GM12878 (cell line): ENCODE measurements around the gene MANEAL. TPM values are rescaled to one million over a fixed set of nuclear protein-coding genes. Genes with fewer than 3 reads are reported as not detected.

Source experiments
- ATAC-seq: fragments of 200-7000 bp; cut with Tn5 transposase; 3 replicates; pipeline ENCODE4 v1.9.1; 2020; ENCODE audit warnings: mild to moderate bottlenecking, moderate library complexity
- BruUV-seq: library from RNA; stranded (reverse); fragments of 400-500 nt; replicated peaks from 2 replicates; lab custom pipeline; 2021; lab: Mats Ljungman, UMichigan
- CTCF ChIA-PET: fragments of 300-600 bp; sonication (Branson Sonifier 250); formaldehyde crosslinking; extraction: SDS; loops from one replicate; lab custom pipeline; 2021; ENCODE audit warnings: inconsistent platforms; lab: Yijun Ruan, JAX
- POLR2A ChIA-PET: fragments of 350-600 bp; formaldehyde crosslinking; extraction: SDS; loops from one replicate; lab custom pipeline; 2021; ENCODE audit warnings: inconsistent platforms; lab: Charles Lee
- RAD21 ChIA-PET: fragments of 300-600 bp; sonication (Branson Sonifier 250); formaldehyde crosslinking; loops from one replicate; lab custom pipeline; 2023; ENCODE audit warnings: antibody characterized with exemption; ENCODE audit not compliant: unreplicated experiment; lab: Charles Lee
- SMC1A ChIA-PET: fragments of 300-600 bp; sonication (Branson Sonifier 250); formaldehyde crosslinking; loops from one replicate; lab custom pipeline; 2023; ENCODE audit not compliant: unreplicated experiment, uncharacterized antibody; lab: Charles Lee
- DNase-seq: peaks from one replicate; pipeline ENCODE4 v3.0.0-alpha.2; 2011; ENCODE audit warnings: low read depth, low spot score
- FAIRE-seq: peaks from 3 replicates; lab custom pipeline; 2011; peaks lifted over from hg19 to GRCh38; lab: Jason Lieb, UNC
- H2AFZ ChIP-seq: 2 replicates; pipeline ENCODE4 v1.6.0; 2011; ENCODE audit warnings: low read depth, low read length, control low read depth; ENCODE audit not compliant: control insufficient read depth
- H3K27ac ChIP-seq: 2 replicates; pipeline ENCODE4 v1.5.1; 2011; ENCODE audit warnings: control low read depth; ENCODE audit not compliant: control insufficient read depth, insufficient read depth
- H3K27me3 ChIP-seq, 2 experiments: replicated peaks in 1 of 2; 2 replicates each; pipeline versions ENCODE4 v1.6.0 to v1.6.1; 2011; ENCODE audit warnings: low read length in 1 of 2; ENCODE audit not compliant: control insufficient read depth in 2 of 2, insufficient read depth in 2 of 2
- H3K36me3 ChIP-seq, 2 experiments: 2 replicates each; pipeline ENCODE4 v1.5.1; 2011; ENCODE audit warnings: low read length in 1 of 2; ENCODE audit not compliant: control insufficient read depth in 2 of 2, insufficient read depth in 2 of 2
- H3K4me1 ChIP-seq: 2 replicates; pipeline ENCODE4 v1.6.1; 2011; ENCODE audit warnings: mild to moderate bottlenecking, low read length, moderate library complexity, mixed read lengths; ENCODE audit not compliant: control insufficient read depth, insufficient read depth
- H3K4me2 ChIP-seq: 2 replicates; pipeline ENCODE4 v1.6.0; 2011; ENCODE audit warnings: control low read depth; ENCODE audit not compliant: control insufficient read depth, insufficient read depth
- H3K4me3 ChIP-seq: fragments of 200-600 bp; sonication (generic); 2 replicates; pipeline ENCODE4 v1.5.1; 2016
- H3K79me2 ChIP-seq: 2 replicates; pipeline ENCODE4 v1.6.0; 2011; ENCODE audit warnings: low read length; ENCODE audit not compliant: control insufficient read depth, insufficient read depth
- H3K9ac ChIP-seq: 2 replicates; pipeline ENCODE4 v1.8.0; 2011; ENCODE audit warnings: low read length, control low read depth, mixed read lengths; ENCODE audit not compliant: control insufficient read depth, insufficient read depth
- H3K9me3 ChIP-seq: replicated peaks from 3 replicates; pipeline ENCODE4 v1.5.1; 2011; ENCODE audit warnings: mild to moderate bottlenecking, low read length; ENCODE audit not compliant: control insufficient read depth, insufficient read depth
- H4K20me1 ChIP-seq: 2 replicates; pipeline ENCODE4 v1.6.0; 2011; ENCODE audit not compliant: control insufficient read depth, insufficient read depth
- KLF5 ChIP-seq: fragments of 450-650 bp; IDR thresholded peaks from 2 replicates; pipeline ENCODE4 v1.6.1; 2014; ENCODE audit warnings: mild to moderate bottlenecking; ENCODE audit not compliant: partially characterized antibody
- MYB ChIP-seq: fragments of 150-350 bp; IDR thresholded peaks from 2 replicates; pipeline ENCODE4 v1.6.1; 2014; ENCODE audit warnings: mild to moderate bottlenecking, low read depth, low read length, borderline replicate concordance
- NFXL1 ChIP-seq: fragments of 450-650 bp; IDR thresholded peaks from 2 replicates; pipeline ENCODE4 v1.6.1; 2017; ENCODE audit warnings: antibody characterized with exemption, mild to moderate bottlenecking, borderline replicate concordance
- SMARCA5 ChIP-seq: fragments of 450-650 bp; IDR thresholded peaks from 2 replicates; pipeline ENCODE4 v1.6.1; 2017; ENCODE audit warnings: mild to moderate bottlenecking
- ZNF217 ChIP-seq: fragments of 450-650 bp; IDR thresholded peaks from 2 replicates; pipeline ENCODE4 v1.6.1; 2017; ENCODE audit warnings: antibody characterized with exemption, mild to moderate bottlenecking
- WGBS: methylation state at CpG from one replicate; pipeline ENCODE4 v1.1.6; 2016; ENCODE audit warnings: low lambda C conversion rate; ENCODE audit not compliant: insufficient replicate concordance, insufficient coverage; ENCODE audit errors: missing lambda C conversion rate; 5-methylcytosine and 5-hydroxymethylcytosine counted together
- in situ Hi-C: fragments of 300-500 bp; cut with MboI; formaldehyde crosslinking; loops from 9 replicates; pipeline ENCODE4 v1.14.3; 2018; ENCODE audit warnings: mixed read lengths
- intact Hi-C: fragments of 100-400 bp; cut with micrococcal nuclease; formaldehyde crosslinking; loops from one replicate; pipeline ENCODE4 v1.14.2; 2022; ENCODE audit not compliant: unreplicated experiment
- polyA plus RNA-seq, 11 experiments: library from polyadenylated mRNA; depleted of rRNA in 4 of 11; unstranded in 6 of 11; stranded (reverse) in 5 of 11; fragments of >200 nt; fragmentation: Nextera tagmentation in 4 of 11; fragmentation: Illumina TruSeq in 1 of 11; extraction: Ambion mirVana in 4 of 11; extraction: Trizol in 1 of 11; gene quantifications; 1 replicate in 1 of 11; 2 replicates in 10 of 11; pipeline versions ENCODE4 v1.2.1 to v1.2.3, GENCODE V29; 2011 to 2016; ENCODE audit warnings: inconsistent platforms in 2 of 11, missing spikeins in 2 of 11, low read depth in 1 of 11
- total RNA-seq, 4 experiments: library from RNA; depleted of rRNA in 3 of 4; stranded (reverse); fragments of >200 nt in 3 of 4; fragmentation: Illumina TruSeq in 1 of 4; extraction: Trizol in 1 of 4; gene quantifications; 2 replicates each; pipeline versions ENCODE4 v1.2.1 to v1.2.3, GENCODE V29; 2013 to 2021
- TF ChIP-seq, protein P1 (sequence below): IDR thresholded peaks from 2 replicates; pipeline ENCODE4 v1.6.1; 2012; ENCODE audit warnings: low read length, inconsistent platforms
- TF ChIP-seq, protein P2 (sequence below): fragments of 450-650 bp; IDR thresholded peaks from 2 replicates; pipeline ENCODE4 v1.6.1; 2016; ENCODE audit warnings: mild to moderate bottlenecking, moderate library complexity, borderline replicate concordance

The MANEAL gene
- total and polyA plus RNA-seq, 10 of the 15 experiments (the other 5 are each of a cell fraction or from before 2014, with no cell fraction given), result 0.83 to 11.1 (median 5.7) TPM

DNA sequence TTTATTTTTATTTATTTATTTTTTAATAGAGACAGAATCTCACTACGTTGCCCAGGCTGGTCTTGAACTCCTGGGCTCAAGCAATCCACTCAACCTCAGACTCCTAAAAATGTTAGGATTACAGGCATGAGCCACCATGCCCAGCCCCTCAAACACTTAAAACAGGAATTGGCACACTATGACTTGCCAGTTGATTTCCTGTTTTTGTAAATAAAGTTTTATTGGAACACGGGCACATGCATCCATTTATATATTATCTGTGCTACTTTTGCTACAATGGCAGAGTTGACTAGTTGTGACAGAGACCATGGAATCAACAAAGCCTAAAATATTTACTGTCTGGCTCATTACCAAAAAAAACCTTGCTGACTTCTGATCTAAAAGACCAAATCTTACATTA is 30.4 kb downstream of the MANEAL start:
- no peaks in the 10 kb centered on the region for H4K20me1 ChIP-seq
- ChIA-PET RAD21 (no interaction called here), POLR2A (no interaction called here), SMC1A (no interaction called here), CTCF (interaction anchor here (0.7 kb wide), 1 partner anchor 74 kb away, joined by 3 read pairs; no protein-coding TSS in a partner anchor)
- no peaks in the 10 kb centered on the region for H3K9me3 ChIP-seq
- in situ Hi-C loops, result no loop called here
- no peak overlapping the region for H3K27ac ChIP-seq
- BruUV-seq, result no TSS peak
- H3K4me1 ChIP-seq, result peaks cover 7% of the 10 kb centered on the region; the same call in 1 of the 2 replicates
- no peak overlapping the region for H3K4me3 ChIP-seq
- 96% methylated on average over 2 of the region's 2 CpGs for WGBS
- H3K27me3 ChIP-seq, result no peaks in the 10 kb centered on the region
- TF ChIP-seq ZNF217 (no peak), SMARCA5 (no peak), MYB (no peak), NFXL1 (no peak), KLF5 (no peak)
- TF ChIP-seq, protein P1, sequence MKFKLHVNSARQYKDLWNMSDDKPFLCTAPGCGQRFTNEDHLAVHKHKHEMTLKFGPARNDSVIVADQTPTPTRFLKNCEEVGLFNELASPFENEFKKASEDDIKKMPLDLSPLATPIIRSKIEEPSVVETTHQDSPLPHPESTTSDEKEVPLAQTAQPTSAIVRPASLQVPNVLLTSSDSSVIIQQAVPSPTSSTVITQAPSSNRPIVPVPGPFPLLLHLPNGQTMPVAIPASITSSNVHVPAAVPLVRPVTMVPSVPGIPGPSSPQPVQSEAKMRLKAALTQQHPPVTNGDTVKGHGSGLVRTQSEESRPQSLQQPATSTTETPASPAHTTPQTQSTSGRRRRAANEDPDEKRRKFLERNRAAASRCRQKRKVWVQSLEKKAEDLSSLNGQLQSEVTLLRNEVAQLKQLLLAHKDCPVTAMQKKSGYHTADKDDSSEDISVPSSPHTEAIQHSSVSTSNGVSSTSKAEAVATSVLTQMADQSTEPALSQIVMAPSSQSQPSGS, result no peak
- TF ChIP-seq, protein P2, sequence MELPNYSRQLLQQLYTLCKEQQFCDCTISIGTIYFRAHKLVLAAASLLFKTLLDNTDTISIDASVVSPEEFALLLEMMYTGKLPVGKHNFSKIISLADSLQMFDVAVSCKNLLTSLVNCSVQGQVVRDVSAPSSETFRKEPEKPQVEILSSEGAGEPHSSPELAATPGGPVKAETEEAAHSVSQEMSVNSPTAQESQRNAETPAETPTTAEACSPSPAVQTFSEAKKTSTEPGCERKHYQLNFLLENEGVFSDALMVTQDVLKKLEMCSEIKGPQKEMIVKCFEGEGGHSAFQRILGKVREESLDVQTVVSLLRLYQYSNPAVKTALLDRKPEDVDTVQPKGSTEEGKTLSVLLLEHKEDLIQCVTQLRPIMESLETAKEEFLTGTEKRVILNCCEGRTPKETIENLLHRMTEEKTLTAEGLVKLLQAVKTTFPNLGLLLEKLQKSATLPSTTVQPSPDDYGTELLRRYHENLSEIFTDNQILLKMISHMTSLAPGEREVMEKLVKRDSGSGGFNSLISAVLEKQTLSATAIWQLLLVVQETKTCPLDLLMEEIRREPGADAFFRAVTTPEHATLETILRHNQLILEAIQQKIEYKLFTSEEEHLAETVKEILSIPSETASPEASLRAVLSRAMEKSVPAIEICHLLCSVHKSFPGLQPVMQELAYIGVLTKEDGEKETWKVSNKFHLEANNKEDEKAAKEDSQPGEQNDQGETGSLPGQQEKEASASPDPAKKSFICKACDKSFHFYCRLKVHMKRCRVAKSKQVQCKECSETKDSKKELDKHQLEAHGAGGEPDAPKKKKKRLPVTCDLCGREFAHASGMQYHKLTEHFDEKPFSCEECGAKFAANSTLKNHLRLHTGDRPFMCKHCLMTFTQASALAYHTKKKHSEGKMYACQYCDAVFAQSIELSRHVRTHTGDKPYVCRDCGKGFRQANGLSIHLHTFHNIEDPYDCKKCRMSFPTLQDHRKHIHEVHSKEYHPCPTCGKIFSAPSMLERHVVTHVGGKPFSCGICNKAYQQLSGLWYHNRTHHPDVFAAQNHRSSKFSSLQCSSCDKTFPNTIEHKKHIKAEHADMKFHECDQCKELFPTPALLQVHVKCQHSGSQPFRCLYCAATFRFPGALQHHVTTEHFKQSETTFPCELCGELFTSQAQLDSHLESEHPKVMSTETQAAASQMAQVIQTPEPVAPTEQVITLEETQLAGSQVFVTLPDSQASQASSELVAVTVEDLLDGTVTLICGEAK, result peak; percentile 82
- H2AFZ ChIP-seq, result no peak overlapping the region
- FAIRE-seq, result no peak
- H3K79me2 ChIP-seq, result no peaks in the 10 kb centered on the region
- intact Hi-C loops, result no loop called here
- no peak for DNase-seq
- H3K36me3 ChIP-seq, result peaks cover 9 to 20% of the 10 kb centered on the region in 2 experiments
- ATAC-seq, result no peak
- no peak overlapping the region for H3K4me2 ChIP-seq
- H3K9ac ChIP-seq, result no peak overlapping the region
